ENCODE results near the gene IL21R.

The IL21R gene

DNA sequence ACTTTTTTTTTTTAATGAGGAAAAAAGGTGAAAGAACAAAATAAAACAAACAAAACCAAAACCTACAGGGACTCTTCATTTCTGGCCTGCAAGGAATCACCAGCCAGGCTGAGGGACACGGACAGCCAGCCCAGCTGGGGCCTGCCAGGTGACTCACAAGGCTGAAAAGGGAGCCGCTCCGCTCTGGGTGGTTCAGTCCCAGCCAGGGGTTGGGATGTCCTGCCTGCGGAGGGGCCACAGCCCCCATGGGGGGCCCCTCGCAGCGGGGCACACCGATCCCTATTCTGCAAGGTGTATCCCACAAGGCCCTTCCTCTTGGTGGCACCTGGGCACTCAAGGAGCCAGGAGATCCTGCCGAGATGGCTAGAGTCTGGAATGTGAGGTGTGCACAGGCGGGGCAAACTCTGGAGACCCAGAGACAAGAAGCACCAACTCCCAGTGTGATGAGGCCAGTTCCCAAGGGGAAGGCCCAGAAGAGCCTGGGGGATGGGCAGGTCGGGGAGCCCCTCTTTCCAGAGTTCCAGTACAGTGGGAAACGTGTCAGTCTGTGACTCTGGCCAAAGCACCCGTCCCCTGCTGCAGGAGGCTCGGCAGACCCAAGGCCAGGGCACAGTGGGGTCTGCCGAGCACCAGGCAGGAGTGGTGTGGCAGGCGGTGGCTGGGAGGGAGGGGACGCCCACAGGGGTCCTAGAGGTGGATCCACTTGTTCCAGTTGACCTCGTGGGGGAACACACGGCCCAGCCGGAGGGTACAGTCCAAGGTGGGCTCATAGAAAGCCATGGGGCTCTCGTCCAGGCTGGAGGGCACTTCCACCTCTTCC, 58.9 kb downstream of the IL21R start:
- CTCF ChIA-PET = interaction anchor here (0.8 to 4.5 kb wide), 8 partner anchors 9 to 308 kb away, joined by 3 to 37 read pairs (median 4); no protein-coding TSS in a partner anchor
- POLR2A ChIA-PET = no interaction called here
- DNase-seq (ENCODE audit: low read depth, low spot score) = no peak
- TF ChIP-seq, protein P1, sequence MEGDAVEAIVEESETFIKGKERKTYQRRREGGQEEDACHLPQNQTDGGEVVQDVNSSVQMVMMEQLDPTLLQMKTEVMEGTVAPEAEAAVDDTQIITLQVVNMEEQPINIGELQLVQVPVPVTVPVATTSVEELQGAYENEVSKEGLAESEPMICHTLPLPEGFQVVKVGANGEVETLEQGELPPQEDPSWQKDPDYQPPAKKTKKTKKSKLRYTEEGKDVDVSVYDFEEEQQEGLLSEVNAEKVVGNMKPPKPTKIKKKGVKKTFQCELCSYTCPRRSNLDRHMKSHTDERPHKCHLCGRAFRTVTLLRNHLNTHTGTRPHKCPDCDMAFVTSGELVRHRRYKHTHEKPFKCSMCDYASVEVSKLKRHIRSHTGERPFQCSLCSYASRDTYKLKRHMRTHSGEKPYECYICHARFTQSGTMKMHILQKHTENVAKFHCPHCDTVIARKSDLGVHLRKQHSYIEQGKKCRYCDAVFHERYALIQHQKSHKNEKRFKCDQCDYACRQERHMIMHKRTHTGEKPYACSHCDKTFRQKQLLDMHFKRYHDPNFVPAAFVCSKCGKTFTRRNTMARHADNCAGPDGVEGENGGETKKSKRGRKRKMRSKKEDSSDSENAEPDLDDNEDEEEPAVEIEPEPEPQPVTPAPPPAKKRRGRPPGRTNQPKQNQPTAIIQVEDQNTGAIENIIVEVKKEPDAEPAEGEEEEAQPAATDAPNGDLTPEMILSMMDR (IDR thresholded peaks at IDR 0.05; ENCODE audit: insufficient read depth, low read length, missing control alignments) = no peak
- no peak overlapping the region for H3K4me3 ChIP-seq (ENCODE audit: low read depth, low read length)

DNA sequence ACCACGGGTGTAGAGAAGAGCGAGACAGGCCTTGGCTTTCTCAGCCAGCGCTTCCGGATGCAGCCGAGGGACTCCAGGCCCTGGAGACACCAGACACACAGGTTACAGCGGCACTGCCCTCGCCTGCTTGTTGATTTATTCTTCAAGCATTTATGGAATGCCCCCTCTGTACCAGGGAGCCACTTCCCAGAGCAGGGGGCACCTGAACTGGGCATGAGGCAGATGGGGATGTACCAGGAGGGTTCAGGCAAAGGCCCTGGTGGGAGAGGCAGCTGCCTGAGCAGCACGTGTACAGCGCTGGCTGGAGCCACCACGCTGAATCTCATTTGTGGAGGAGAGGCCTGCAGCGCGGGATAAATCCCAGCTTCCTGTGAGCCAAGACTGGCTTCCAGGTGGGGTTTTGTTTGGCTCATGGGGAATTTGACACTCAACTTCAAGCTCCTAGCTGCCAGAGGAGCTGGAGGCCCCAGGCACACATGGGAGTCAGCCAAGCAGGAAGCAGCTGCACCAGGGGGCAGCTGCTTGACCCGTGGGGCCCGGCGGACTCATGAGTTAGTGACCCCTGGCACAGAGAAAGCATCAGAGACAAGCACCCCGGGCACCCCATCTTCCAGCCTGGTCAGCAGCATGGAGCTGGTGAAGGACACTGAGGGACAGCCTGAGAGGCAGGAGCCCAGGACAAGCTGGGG, 59.7 kb downstream of the IL21R start:
- ChIA-PET POLR2A (interaction anchor here (0.9 kb wide), 1 partner anchor 34 kb away, joined by 3 read pairs; no protein-coding TSS in a partner anchor), CTCF (interaction anchor here (1.5 to 2.2 kb wide), 4 partner anchors 10 to 309 kb away, joined by 4 to 11 read pairs (median 6); no protein-coding TSS in a partner anchor)
- TF ChIP-seq, protein P1 (IDR thresholded peaks at IDR 0.05; ENCODE audit: insufficient read depth, low read length, missing control alignments) = no peak
- no peak for DNase-seq (ENCODE audit: low read depth, low spot score)
- H3K4me3 ChIP-seq (ENCODE audit: low read depth, low read length) = no peak overlapping the region

DNA sequence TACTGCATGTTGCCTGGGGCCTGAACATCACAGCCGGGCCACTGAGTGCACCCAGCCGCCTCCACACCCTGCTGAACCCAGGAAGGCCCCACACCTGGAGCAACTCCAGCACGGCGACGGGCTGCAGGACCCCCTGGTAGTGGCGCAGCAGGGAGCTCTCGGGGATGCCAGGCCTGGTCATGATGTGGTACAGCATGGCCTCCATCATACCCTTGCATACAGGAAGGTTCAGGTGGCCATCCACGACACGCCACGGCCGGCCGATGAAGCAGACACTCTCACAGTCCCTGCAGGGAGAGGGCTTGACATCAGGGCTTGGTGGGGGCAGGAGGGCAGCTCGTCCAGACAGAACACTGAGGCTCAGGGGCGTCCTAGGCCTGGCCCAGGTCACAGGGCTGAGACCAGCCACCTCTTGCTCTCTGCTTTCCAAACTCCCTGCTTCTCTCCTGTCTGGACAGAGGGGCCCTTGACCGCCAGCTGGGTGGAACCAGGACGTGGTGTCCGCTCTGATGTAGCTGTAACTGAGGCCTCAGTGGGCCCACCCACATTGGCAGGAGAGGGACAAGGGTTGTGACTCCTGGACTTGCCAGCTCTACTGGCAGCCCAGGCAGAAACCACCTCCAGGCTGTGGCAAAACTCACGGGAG, 60.3 kb downstream of the IL21R start:
- POLR2A ChIA-PET = interaction anchor here (0.9 kb wide), 1 partner anchor 33 kb away, joined by 3 read pairs; no protein-coding TSS in a partner anchor
- DNase-seq (ENCODE audit: low read depth, low spot score) = no peak

DNA sequence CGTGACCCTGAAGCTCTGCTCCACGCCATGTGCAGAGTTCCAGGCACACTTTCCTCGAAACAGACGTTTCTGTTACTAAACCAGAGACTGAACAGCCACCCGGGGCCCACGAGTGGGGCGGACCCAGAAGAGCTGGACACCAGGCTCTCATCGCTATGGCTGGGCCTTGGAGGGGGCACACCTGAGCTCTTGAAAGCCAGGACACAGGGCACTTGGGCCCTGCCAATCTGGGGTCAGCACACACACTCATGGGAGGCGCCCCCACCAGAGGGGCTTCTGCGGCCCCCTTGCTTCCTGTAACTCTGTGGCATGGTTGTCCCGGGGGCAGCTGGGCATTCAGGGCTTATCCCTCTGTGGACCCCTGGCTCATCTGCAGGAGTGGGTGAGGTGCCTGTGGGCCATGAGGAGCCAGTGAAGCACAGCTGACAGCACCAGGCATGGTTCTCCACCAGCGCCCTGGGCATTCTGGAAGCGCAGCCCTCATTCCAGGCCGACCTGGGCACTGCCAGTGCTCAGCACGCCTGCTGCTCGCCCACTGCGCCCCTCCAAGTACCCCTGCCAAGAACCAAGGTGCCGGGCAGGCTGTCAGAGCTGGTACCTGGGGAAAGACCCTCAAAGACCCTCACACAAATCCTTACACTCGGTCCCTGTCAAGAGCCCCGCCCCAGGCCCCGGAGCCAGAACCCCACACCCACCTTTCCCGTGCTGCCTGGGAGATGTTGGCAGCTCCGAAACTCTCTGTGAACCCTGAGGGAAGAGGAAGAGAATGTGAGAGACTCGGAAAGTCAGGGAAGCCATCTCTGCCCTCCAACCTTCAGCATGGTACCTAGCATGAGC, 61.1 kb downstream of the IL21R start:
- H3K4me3 ChIP-seq (ENCODE audit: low read depth, low read length) = no peak overlapping the region
- no peak for DNase-seq (ENCODE audit: low read depth, low spot score)
- CTCF ChIA-PET = interaction anchor here (0.9 to 2.2 kb wide), 6 partner anchors 12 to 383 kb away, joined by 3 to 11 read pairs (median 4); no protein-coding TSS in a partner anchor
- POLR2A ChIA-PET = no interaction called here
- TF ChIP-seq, protein P1 (IDR thresholded peaks at IDR 0.05; ENCODE audit: insufficient read depth, low read length, missing control alignments) = no peak

More for the DNA sequence above, 60.3 kb downstream of the IL21R start:
- CTCF ChIA-PET = interaction anchor here (0.9 to 2.2 kb wide), 6 partner anchors 11 to 382 kb away, joined by 3 to 11 read pairs (median 4); no protein-coding TSS in a partner anchor
- H3K4me3 ChIP-seq (ENCODE audit: low read depth, low read length) = no peak overlapping the region
- TF ChIP-seq, protein P1 (IDR thresholded peaks at IDR 0.05; ENCODE audit: insufficient read depth, low read length, missing control alignments) = no peak

DNA sequence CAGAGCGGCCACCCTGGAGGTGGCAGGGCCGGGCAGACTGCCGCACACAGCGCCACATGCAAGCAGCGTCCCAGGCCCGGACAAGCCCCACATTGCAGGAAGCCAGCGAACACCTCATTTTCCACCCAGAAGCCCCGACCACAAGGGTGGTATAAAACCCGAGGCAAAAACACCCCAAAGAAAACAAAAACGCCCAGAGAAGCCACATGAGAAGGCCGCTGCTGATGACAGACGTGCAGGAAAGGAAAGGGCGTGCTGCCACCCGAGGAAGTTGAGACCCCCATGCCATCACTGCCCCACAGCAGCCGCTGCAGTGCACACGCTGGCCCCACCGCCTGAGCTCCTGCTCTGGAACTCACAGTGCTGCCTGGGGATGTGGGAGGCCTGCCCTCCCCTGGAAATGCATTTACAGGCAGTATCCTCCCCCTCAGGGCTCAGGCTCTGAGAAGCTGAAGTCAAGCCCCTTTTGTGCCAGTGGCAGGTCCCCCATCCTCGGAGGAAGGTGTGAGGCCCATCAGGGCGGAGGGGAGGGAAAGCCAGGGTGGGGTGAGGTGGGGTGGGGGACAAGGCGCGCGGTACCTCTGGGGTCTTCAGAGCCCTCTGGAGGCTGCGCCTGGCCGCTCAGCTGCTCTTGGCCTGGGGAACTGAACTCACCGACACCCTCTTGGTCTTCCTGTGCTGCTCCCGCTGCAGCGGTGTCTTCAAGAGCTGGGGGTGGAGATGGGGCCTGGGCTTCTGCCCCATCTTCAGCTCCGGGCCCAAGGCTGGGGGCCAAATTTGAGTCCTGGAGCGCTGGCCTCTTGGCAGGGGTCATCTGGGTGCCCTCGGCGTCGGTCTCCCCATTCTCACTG, 62.0 kb downstream of the IL21R start:
- POLR2A ChIA-PET = no interaction called here
- CTCF ChIA-PET = interaction anchor here (0.7 kb wide), 1 partner anchor 242 kb away, joined by 3 read pairs; no protein-coding TSS in a partner anchor
- H3K4me3 ChIP-seq (ENCODE audit: low read depth, low read length) = no peak overlapping the region
- no peak for DNase-seq (ENCODE audit: low read depth, low spot score)
- TF ChIP-seq, protein P1 (IDR thresholded peaks at IDR 0.05; ENCODE audit: insufficient read depth, low read length, missing control alignments) = no peak

Measured in AG04449 (cell line).